HepG2 (cell line): Measurements from ENCODE around the gene NEAT1. TPM values are rescaled to one million over a fixed set of nuclear protein-coding genes. Genes with fewer than 3 reads are reported as not detected.
A peak's percentile ranks its signal among the peaks of the same experiment; 100 is the strongest.

Experiments
- ATF2 ChIP-seq: sonication (generic); formaldehyde crosslinking; IDR thresholded peaks from 2 replicates; pipeline ENCODE4 v1.4.0; 2020; ENCODE audit warnings: missing genetic modification reagents
- FOSL2 ChIP-seq: sonication (generic); formaldehyde crosslinking; IDR thresholded peaks from 2 replicates; pipeline ENCODE4 v1.4.0; 2020; ENCODE audit warnings: missing genetic modification reagents
- HDAC1 ChIP-seq: sonication (generic); formaldehyde crosslinking; IDR thresholded peaks from 2 replicates; pipeline ENCODE4 v1.5.1; 2020; ENCODE audit warnings: mild to moderate bottlenecking, missing genetic modification reagents
- HOXA5 ChIP-seq: sonication (generic); formaldehyde crosslinking; IDR thresholded peaks from 2 replicates; pipeline ENCODE4 v1.4.0; 2020; ENCODE audit warnings: missing genetic modification reagents
- LCORL ChIP-seq, 2 experiments: fragments of 450-650 bp in 1 of 2; sonication (generic) in 1 of 2; formaldehyde crosslinking in 1 of 2; IDR thresholded peaks; 2 replicates each; pipeline versions ENCODE4 v1.5.0 to v1.6.1; 2017 to 2020; ENCODE audit warnings: antibody characterized with exemption in 1 of 2, missing genetic modification reagents in 1 of 2
- PLRG1 ChIP-seq: fragments of 450-650 bp; conservative IDR thresholded peaks from 2 replicates; pipeline ENCODE4 v1.6.1; 2016
- PRDM15 ChIP-seq: sonication (generic); formaldehyde crosslinking; IDR thresholded peaks from 2 replicates; pipeline ENCODE4 v1.4.0; 2020; ENCODE audit warnings: missing genetic modification reagents
- PTBP1 ChIP-seq: fragments of 200-400 bp; formaldehyde crosslinking; IDR thresholded peaks from 2 replicates; pipeline ENCODE4 v1.6.1; 2018; ENCODE audit warnings: low read length, low read depth; ENCODE audit not compliant: poor library complexity, severe bottlenecking
- SAFB2 ChIP-seq: sonication (generic); formaldehyde crosslinking; IDR thresholded peaks from 2 replicates; pipeline ENCODE4 v1.5.1; 2020; ENCODE audit warnings: missing genetic modification reagents, low read depth, mild to moderate bottlenecking, borderline replicate concordance
- TEAD3 ChIP-seq: optimal IDR thresholded peaks from 2 replicates; pipeline ENCODE3; 2016; ENCODE audit warnings: borderline replicate concordance
- YY1 ChIP-seq: IDR thresholded peaks from 2 replicates; pipeline ENCODE4 v1.6.1; 2011; ENCODE audit warnings: low read length, low read depth, moderate library complexity, mild to moderate bottlenecking; ENCODE audit not compliant: insufficient read depth, insufficient replicate concordance
- ZFP37 ChIP-seq: sonication (generic); formaldehyde crosslinking; IDR thresholded peaks from 2 replicates; pipeline ENCODE4 v1.4.0; 2020; ENCODE audit warnings: missing genetic modification reagents, borderline replicate concordance
- ZFP90 ChIP-seq: sonication (generic); formaldehyde crosslinking; IDR thresholded peaks from 2 replicates; pipeline ENCODE4 v1.8.0; 2022; ENCODE audit warnings: missing genetic modification reagents, mild to moderate bottlenecking, inconsistent platforms, borderline replicate concordance
- ZFX ChIP-seq: sonication (generic); formaldehyde crosslinking; IDR thresholded peaks from 2 replicates; pipeline ENCODE4 v1.4.0; 2020; ENCODE audit warnings: mild to moderate bottlenecking, low read depth, missing genetic modification reagents, moderate library complexity
- ZKSCAN1 ChIP-seq: fragments of 150-350 bp; IDR thresholded peaks from 2 replicates; pipeline ENCODE4 v1.6.1; 2014; ENCODE audit warnings: low read length
- ZNF205 ChIP-seq: IDR thresholded peaks from 2 replicates; pipeline ENCODE4 v1.6.1; 2018; ENCODE audit warnings: missing biosample characterization, missing genetic modification reagents
- polyA plus RNA-seq, 8 experiments: library from polyadenylated mRNA; depleted of rRNA in 3 of 8; stranded (reverse) in 7 of 8; unstranded in 1 of 8; fragments of >200 nt; fragmentation: Illumina TruSeq in 4 of 8; extraction: Trizol in 4 of 8; gene quantifications; 2 replicates each; pipeline versions ENCODE4 v1.2.1 to v1.2.3, GENCODE V29; 2011 to 2016; ENCODE audit warnings: low read depth in 4 of 8, missing spikeins in 1 of 8, mixed read lengths in 1 of 8; ENCODE audit not compliant: insufficient read depth in 1 of 8
- total RNA-seq, 5 experiments: library from RNA; depleted of rRNA; stranded (reverse); fragments of >200 nt; fragmentation: Illumina TruSeq; extraction: Trizol; gene quantifications; 2 replicates each; pipeline ENCODE4 v1.2.3, GENCODE V29; 2016; ENCODE audit warnings: low read depth in 1 of 5
- TF ChIP-seq, protein P1 (sequence below): sonication (generic); formaldehyde crosslinking; IDR thresholded peaks from 2 replicates; pipeline ENCODE4 v1.4.0; 2020; ENCODE audit warnings: missing genetic modification reagents, borderline replicate concordance
- TF ChIP-seq, protein P2 (sequence below): sonication (generic); formaldehyde crosslinking; IDR thresholded peaks from 2 replicates; pipeline ENCODE4 v1.4.0; 2020; ENCODE audit warnings: low read depth, missing genetic modification reagents

NEAT1 gene
- total and polyA plus RNA-seq, 2 of the 13 experiments (the other 11 are each of a cell fraction or from before 2014, with no cell fraction given) = 20.5 to 41.2 TPM

DNA sequence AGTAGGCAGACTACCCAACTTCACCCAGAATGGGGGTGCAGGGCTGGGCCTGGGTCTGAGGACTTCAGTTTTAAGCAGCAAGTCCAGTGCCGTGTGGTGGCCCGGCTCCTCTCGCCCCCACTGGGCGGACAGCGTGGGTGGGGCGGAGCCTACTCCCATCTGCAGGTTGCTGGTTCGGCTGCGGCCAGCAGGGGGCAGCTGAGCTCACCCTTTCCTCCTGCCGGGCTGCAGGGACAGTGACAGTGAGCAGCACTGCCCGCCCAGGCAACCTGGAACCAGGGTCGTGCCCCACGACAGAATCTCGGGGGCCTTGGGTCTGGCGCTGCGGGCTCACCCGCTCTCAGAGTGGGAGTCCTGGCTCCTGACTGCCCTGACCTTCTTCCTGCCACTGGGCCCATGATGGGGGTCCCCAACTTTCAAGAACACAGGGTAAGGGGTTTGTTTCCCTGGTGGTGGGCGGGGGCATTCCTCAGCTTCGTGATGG is 6.2 kb upstream of the NEAT1 start (continued):
- 0 out of 2 replicates have a peak, but pooled peaks have one; percentile 15 for TF ChIP-seq PRDM15 (CRISPR knock-in tag)
- no peak for TF ChIP-seq LCORL (IDR thresholded peaks at IDR 0.05)
- TF ChIP-seq LCORL (CRISPR knock-in tag; IDR thresholded peaks at IDR 0.05) = peak; percentile 53
- peak; percentile 30; the same call in 1 of the 2 replicates for TF ChIP-seq ATF2
- no peak for TF ChIP-seq PLRG1
- peak; percentile 50; the same call in 1 of the 2 replicates for TF ChIP-seq ZFP90
- TF ChIP-seq SAFB2 = peak; percentile 56; the same call in 1 of the 2 replicates
- TF ChIP-seq ZFP37 = 0 out of 2 replicates have a peak, but pooled peaks have one; percentile 39
- TF ChIP-seq, protein P1, sequence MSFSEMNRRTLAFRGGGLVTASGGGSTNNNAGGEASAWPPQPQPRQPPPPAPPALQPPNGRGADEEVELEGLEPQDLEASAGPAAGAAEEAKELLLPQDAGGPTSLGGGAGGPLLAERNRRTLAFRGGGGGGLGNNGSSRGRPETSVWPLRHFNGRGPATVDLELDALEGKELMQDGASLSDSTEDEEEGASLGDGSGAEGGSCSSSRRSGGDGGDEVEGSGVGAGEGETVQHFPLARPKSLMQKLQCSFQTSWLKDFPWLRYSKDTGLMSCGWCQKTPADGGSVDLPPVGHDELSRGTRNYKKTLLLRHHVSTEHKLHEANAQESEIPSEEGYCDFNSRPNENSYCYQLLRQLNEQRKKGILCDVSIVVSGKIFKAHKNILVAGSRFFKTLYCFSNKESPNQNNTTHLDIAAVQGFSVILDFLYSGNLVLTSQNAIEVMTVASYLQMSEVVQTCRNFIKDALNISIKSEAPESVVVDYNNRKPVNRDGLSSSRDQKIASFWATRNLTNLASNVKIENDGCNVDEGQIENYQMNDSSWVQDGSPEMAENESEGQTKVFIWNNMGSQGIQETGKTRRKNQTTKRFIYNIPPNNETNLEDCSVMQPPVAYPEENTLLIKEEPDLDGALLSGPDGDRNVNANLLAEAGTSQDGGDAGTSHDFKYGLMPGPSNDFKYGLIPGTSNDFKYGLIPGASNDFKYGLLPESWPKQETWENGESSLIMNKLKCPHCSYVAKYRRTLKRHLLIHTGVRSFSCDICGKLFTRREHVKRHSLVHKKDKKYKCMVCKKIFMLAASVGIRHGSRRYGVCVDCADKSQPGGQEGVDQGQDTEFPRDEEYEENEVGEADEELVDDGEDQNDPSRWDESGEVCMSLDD (CRISPR knock-in tag) = peak; percentile 33; the same call in 1 of the 2 replicates
- TF ChIP-seq TEAD3 (CRISPR knock-in tag) = peak; percentile 49
- peak; percentile 47; the same call in 1 of the 2 replicates for TF ChIP-seq ZFX (CRISPR knock-in tag)
- peak; percentile 98 for TF ChIP-seq ZNF205 (CRISPR knock-in tag)
- peak; percentile 55 for TF ChIP-seq PTBP1
- TF ChIP-seq HOXA5 (CRISPR knock-in tag) = peak; percentile 58; the same call in 1 of the 2 replicates
- TF ChIP-seq FOSL2 (CRISPR knock-in tag) = peak; percentile 52
- TF ChIP-seq ZKSCAN1 = 0 out of 2 replicates have a peak, but pooled peaks have one; percentile 29
- TF ChIP-seq YY1 = peak; percentile 51
- TF ChIP-seq, protein P2, sequence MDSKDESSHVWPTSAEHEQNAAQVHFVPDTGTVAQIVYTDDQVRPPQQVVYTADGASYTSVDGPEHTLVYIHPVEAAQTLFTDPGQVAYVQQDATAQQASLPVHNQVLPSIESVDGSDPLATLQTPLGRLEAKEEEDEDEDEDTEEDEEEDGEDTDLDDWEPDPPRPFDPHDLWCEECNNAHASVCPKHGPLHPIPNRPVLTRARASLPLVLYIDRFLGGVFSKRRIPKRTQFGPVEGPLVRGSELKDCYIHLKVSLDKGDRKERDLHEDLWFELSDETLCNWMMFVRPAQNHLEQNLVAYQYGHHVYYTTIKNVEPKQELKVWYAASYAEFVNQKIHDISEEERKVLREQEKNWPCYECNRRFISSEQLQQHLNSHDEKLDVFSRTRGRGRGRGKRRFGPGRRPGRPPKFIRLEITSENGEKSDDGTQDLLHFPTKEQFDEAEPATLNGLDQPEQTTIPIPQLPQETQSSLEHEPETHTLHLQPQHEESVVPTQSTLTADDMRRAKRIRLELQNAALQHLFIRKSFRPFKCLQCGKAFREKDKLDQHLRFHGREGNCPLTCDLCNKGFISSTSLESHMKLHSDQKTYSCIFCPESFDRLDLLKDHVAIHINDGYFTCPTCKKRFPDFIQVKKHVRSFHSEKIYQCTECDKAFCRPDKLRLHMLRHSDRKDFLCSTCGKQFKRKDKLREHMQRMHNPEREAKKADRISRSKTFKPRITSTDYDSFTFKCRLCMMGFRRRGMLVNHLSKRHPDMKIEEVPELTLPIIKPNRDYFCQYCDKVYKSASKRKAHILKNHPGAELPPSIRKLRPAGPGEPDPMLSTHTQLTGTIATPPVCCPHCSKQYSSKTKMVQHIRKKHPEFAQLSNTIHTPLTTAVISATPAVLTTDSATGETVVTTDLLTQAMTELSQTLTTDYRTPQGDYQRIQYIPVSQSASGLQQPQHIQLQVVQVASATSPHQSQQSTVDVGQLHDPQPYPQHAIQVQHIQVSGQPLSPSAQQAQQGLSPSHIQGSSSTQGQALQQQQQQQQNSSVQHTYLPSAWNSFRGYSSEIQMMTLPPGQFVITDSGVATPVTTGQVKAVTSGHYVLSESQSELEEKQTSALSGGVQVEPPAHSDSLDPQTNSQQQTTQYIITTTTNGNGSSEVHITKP (CRISPR knock-in tag) = no peak
- peak; percentile 51; the same call in 1 of the 2 replicates for TF ChIP-seq HDAC1
